Activated CD4-positive, alpha-beta T cell treated with anti-CD3 and anti-CD28 coated beads, Interleukin-2, amount 10 ng/mL, durations not matched to agents 7 days and 5 days (primary cell): ENCODE results near the gene TMEM101. TPM values are rescaled to one million over a fixed set of nuclear protein-coding genes. Genes with fewer than 3 reads are reported as not detected.

Experiments
- CTCF ChIA-PET: fragments of 350-600 bp; sonication (Branson Sonifier 250); formaldehyde crosslinking; loops from one replicate; lab custom pipeline; 2021; ENCODE audit warnings: antibody characterized with exemption; lab: Charles Lee
- POLR2A ChIA-PET: fragments of 350-600 bp; sonication (Branson Sonifier 250); formaldehyde crosslinking; loops from one replicate; lab custom pipeline; 2021; ENCODE audit warnings: antibody characterized with exemption; lab: Charles Lee
- DNase-seq: peaks from one replicate; pipeline ENCODE4 v3.0.0-alpha.2; 2020
- H3K27ac Mint-ChIP-seq: one replicate; pipeline ENCODE4 v1.8.0; 2021; ENCODE audit warnings: mild to moderate bottlenecking, moderate library complexity, mixed read lengths
- H3K27me3 Mint-ChIP-seq: one replicate; pipeline ENCODE4 v1.8.0; 2021; ENCODE audit warnings: mixed read lengths
- H3K36me3 Mint-ChIP-seq: one replicate; pipeline ENCODE4 v1.8.0; 2021; ENCODE audit warnings: low read depth, mixed read lengths
- H3K4me1 Mint-ChIP-seq: one replicate; pipeline ENCODE4 v1.8.0; 2021; ENCODE audit warnings: mixed read lengths
- H3K4me3 Mint-ChIP-seq: one replicate; pipeline ENCODE4 v1.8.0; 2021; ENCODE audit warnings: mild to moderate bottlenecking, moderate library complexity, mixed read lengths
- H3K9me3 Mint-ChIP-seq: one replicate; pipeline ENCODE4 v1.8.0; 2021; ENCODE audit warnings: mixed read lengths
- total RNA-seq, 2 experiments: library from RNA; stranded (reverse); gene quantifications; one replicate each; pipeline ENCODE4 v1.2.3, GENCODE V29; 2021

The TMEM101 gene
- total RNA-seq, 2 experiments from 2014 or later = 25.6 to 28.8 TPM

DNA sequence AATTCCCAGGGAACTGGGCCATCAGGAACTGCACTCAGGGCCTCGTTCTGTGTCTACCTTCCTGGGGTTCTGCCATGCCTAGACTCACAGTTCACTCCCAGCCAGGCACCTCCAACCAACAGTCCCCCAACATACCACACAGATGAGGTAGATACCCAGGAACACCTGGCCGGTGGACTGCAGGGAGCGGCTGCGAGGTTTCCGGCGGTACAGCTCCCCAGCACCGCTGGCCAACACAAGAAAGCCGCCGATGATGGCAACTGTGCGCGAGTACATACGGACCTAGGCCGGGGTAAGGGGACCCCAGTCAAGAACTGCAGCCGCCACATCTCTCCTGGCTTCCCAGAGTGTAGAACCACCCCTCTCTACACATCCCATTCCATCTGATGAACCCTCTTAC lies 1.9 kb downstream of the TMEM101 start:
- H3K36me3 Mint-ChIP-seq = peaks cover 6% of the 10 kb centered on the region
- CTCF ChIA-PET = no interaction called here
- H3K4me1 Mint-ChIP-seq = peaks cover 34% of the 10 kb centered on the region
- peaks cover 2% of the 10 kb centered on the region for H3K27me3 Mint-ChIP-seq
- H3K27ac Mint-ChIP-seq = no peak overlapping the region
- no peaks in the 10 kb centered on the region for H3K9me3 Mint-ChIP-seq
- H3K4me3 Mint-ChIP-seq = peak overlapping the region; percentile 98
- DNase-seq = no peak
- POLR2A ChIA-PET = no interaction called here

DNA sequence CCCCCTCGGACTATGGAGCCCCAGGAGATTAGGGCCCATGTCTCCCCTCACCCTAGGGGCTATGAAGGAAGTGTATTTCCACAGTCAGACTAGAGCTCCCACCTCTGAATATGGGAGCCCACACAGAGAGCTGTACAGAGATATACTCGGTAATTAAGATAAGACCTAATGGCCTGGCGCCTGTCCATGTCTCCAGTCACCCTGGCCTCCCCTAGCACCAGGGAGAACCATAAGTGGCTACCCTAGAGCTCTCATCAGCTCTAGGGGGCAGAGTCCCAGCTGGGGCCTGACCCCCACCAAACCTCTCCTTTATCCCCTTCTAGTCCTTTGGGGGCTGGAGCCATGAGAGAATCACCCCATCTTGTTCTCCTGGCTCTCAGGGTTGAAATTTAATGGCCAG lies 2.4 kb downstream of the TMEM101 start:
- no peaks in the 10 kb centered on the region for H3K9me3 Mint-ChIP-seq
- no peak overlapping the region for H3K4me3 Mint-ChIP-seq
- peaks cover 6% of the 10 kb centered on the region for H3K36me3 Mint-ChIP-seq
- CTCF ChIA-PET = no interaction called here
- H3K4me1 Mint-ChIP-seq = peaks cover 38% of the 10 kb centered on the region
- no peak overlapping the region for H3K27ac Mint-ChIP-seq
- no peak for DNase-seq
- peaks cover 4% of the 10 kb centered on the region for H3K27me3 Mint-ChIP-seq
- POLR2A ChIA-PET = no interaction called here

DNA sequence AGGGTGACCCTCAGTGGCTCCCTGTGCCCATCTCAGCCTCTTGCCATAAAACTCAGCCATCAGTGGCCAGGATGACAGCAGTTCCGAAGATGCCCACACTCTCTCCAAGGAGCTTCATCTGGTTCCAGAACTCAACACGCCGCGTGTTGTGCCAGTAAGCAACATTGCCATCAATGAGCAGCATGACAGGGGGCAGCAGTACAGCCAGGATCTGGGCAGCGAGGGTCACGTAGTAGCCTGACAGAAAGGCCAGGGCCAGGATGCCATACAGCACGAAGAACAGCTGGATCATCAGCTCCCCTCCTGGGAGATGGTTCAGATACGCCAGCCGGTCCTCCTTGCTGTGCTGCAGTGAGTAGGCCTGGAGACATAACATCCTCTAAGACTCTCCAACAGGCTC lies 2.9 kb downstream of the TMEM101 start:
- DNase-seq = no peak
- Mint-ChIP-seq H3K4me1 (peaks cover 41% of the 10 kb centered on the region), H3K36me3 (peaks cover 7% of the 10 kb centered on the region), H3K4me3 (no peak overlapping the region), H3K27me3 (peaks cover 6% of the 10 kb centered on the region), H3K9me3 (no peaks in the 10 kb centered on the region), H3K27ac (no peak overlapping the region)
- POLR2A ChIA-PET = no interaction called here
- CTCF ChIA-PET = interaction anchor here (0.6 kb wide), 1 partner anchor 33 kb away, joined by 4 read pairs; no protein-coding TSS in a partner anchor

DNA sequence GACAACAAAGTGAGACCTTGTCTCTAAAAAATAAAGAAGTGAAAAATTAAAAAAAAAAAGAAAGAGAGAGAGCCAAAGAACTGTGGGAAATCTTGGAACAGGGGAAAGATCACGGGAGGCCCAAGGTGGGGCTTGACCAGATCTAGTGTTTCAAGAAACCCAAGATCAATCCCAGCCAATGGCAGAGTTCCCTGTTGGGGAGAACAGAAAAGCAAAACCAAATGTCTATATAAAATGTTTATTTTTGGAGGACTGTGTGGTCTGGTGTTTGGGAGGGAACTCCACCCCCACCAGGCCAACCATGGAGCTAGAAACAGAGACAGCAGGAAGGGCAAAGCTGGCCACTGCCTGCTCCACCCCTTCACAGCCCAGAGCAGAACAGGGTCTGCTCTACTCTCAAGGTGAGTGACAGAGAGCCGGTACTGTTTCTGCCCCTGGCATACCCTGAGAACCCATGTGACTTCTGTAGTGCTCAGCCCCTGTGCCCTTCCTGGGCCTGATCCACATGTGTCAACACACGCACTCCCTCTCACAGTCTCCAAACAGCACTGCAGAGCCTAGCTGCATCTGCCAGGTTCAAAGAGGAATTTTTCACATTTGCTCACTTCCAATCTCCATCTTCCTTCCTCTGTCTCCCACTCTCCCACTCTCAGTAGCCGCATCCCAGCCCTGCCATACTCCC lies 3.7 kb downstream of the TMEM101 start:
- Mint-ChIP-seq H3K4me3 (no peak overlapping the region), H3K27me3 (peaks cover 13% of the 10 kb centered on the region), H3K36me3 (peaks cover 8% of the 10 kb centered on the region), H3K4me1 (peaks cover 49% of the 10 kb centered on the region), H3K27ac (no peak overlapping the region), H3K9me3 (no peaks in the 10 kb centered on the region)
- ChIA-PET CTCF (no interaction called here), POLR2A (no interaction called here)
- DNase-seq = no peak

DNA sequence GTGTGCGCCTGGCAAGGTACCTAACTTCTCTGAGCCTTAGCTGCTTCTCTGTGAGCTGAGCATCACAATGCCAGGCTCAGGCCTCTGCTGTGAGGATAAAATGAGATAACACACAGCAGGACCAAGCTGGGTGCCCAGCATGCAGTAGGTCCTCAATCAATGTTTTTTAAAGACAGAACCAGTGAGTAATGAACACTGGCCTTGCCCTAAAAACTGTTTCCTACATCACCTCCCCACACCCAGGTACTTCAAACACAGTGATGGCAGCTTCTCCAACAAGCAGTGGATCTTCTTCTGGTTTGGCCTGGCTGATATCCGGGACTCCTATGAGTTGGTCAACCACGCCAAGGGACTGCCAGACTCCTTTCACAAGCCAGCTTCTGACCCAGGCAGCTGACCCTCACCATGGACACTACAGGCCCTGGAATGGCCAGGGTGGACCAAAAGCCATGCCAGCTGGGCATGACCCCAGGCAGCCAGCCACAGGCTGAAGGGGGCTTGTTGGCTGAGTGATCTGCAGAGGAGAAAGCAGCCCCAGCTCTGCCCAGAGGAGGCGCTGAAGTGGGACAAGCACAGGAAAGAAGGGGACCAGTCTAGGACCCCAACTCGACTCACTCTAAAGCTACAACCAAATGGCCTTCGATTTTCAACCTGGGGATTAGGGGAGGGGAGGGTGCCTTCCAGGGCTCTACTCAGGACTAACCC lies 6.4 kb downstream of the TMEM101 start:
- H3K36me3 Mint-ChIP-seq = peaks cover 11% of the 10 kb centered on the region
- peak overlapping the region; percentile 11 for H3K27ac Mint-ChIP-seq

DNA sequence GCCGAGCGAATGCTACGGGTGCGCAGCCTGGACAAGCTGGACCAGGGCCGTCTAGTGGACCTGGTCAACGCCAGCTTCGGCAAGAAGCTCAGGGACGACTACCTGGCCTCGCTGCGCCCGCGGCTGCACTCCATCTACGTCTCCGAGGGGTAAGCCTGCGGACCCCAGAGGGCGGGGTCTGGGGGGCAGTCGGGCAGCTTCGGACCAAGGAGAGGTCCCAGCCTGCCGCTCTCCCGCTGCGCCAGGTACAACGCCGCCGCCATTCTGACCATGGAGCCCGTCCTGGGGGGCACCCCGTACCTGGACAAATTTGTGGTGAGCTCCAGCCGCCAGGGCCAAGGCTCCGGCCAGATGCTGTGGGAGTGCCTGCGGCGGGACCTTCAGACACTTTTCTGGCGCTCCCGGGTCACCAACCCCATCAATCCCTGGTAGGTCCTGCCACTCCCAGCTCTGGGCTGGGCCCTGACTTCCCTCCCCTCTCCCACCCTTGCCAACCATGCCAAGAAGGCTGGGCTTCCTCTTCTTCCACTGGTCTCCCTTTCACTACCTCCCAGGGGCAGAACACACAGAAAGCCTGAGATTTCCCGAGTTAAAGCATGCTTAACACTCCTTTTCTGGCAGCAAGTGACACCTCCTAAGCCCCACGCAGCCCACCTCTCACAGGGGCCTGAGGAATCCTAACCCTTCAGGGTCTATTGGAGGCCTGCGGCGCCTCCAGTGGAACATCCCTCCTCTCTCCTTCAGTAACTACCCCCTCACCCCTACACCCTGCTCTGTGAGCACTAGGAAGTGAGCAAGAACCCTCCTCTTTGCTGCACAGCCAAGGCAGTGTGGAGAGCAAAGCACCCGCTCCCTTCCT lies 7.2 kb downstream of the TMEM101 start:
- Mint-ChIP-seq H3K36me3 (peaks cover 11% of the 10 kb centered on the region), H3K9me3 (no peaks in the 10 kb centered on the region), H3K4me1 (peaks cover 35% of the 10 kb centered on the region), H3K4me3 (peak overlapping the region; percentile 71), H3K27ac (peak overlapping the region; percentile 11), H3K27me3 (peaks cover 34% of the 10 kb centered on the region)
- ChIA-PET POLR2A (interaction anchor here (0.5 kb wide), 1 partner anchor 76 kb away, joined by 3 read pairs; no protein-coding TSS in a partner anchor), CTCF (interaction anchor here (0.6 to 1.6 kb wide), 7 partner anchors 9 to 202 kb away, joined by 3 to 4 read pairs (median 3); no protein-coding TSS in a partner anchor)
- DNase-seq = no peak

More for the DNA sequence above, 6.4 kb downstream of the TMEM101 start:
- ChIA-PET CTCF (interaction anchor here (0.9 to 1.6 kb wide), 5 partner anchors 10 to 202 kb away, joined by 3 read pairs; no protein-coding TSS in a partner anchor), POLR2A (interaction anchor here (0.5 kb wide), 1 partner anchor 77 kb away, joined by 3 read pairs; no protein-coding TSS in a partner anchor)
- H3K27me3 Mint-ChIP-seq = peaks cover 30% of the 10 kb centered on the region
- no peaks in the 10 kb centered on the region for H3K9me3 Mint-ChIP-seq
- H3K4me3 Mint-ChIP-seq = peak overlapping the region; percentile 71
- no peak for DNase-seq
- H3K4me1 Mint-ChIP-seq = peaks cover 42% of the 10 kb centered on the region

DNA sequence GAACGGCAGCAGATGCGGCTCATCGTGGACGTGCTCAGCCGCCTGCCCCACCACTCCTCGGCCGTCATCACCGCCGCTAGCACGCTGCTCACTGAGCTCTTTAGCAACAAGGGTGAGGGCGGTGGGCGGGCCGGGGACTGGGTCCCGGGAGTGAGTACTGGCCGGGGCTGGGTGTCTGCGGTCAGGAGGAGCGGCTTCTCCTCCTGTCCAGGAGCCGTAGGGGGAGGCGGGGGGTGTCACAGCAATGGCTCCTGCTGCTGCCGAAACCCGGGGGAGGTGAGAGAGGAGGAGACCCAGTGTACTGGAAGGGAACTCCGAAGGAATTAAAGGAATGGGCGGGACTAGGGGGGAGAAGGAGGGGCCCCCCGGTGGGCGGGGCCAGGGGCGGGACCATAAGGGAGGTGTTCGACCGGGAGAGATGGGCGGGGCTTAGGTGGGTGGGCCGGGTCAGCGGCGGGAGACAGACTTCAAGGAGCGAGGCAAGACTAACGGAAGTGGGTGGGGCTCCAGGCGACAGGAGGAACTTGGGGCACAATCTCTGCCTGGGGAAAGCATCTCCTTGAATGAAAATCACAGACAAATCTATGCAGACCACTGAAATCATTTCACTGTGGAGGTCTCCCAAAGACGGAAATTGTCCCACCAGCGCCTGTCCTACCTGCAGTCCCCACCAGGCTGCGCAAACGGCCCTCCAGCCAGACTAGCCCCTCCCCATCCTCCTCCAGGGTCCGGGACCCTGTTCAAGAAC lies 8.0 kb downstream of the TMEM101 start:
- no peaks in the 10 kb centered on the region for H3K9me3 Mint-ChIP-seq
- DNase-seq = peak; percentile 95
- H3K4me1 Mint-ChIP-seq = peaks cover 35% of the 10 kb centered on the region
- CTCF ChIA-PET = interaction anchor here (0.6 to 1.1 kb wide), 5 partner anchors 10 to 97 kb away, joined by 3 to 4 read pairs (median 3); no protein-coding TSS in a partner anchor
- H3K4me3 Mint-ChIP-seq = peak overlapping the region; percentile 71
- H3K36me3 Mint-ChIP-seq = peaks cover 11% of the 10 kb centered on the region
- POLR2A ChIA-PET = interaction anchor here (0.6 kb wide), 2 partner anchors 8 to 139 kb away, joined by 3 read pairs; partner anchors contain the start of gene TMEM101
- peak overlapping the region; percentile 74 for H3K27ac Mint-ChIP-seq
- H3K27me3 Mint-ChIP-seq = peaks cover 37% of the 10 kb centered on the region

DNA sequence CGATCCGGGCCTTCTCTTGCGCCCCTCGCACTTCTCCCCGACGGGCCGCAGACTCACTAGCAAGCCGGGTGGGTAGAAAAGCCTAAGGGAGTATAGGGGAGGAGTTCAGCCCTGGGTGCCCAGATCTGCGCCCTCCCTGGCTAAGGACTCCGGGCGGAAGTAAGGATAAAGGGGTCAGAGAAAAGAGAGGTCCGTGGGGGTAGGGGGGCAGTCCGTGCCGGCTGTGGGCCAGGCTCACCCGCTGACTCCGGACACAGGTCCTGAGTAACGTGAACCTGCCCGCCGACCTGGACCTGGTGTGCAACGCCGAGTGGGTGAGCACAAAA lies 8.5 kb downstream of the TMEM101 start:
- Mint-ChIP-seq H3K9me3 (no peaks in the 10 kb centered on the region), H3K4me1 (peaks cover 32% of the 10 kb centered on the region), H3K27me3 (peaks cover 42% of the 10 kb centered on the region), H3K36me3 (peaks cover 8% of the 10 kb centered on the region), H3K27ac (peak overlapping the region; percentile 62), H3K4me3 (peak overlapping the region; percentile 71)
- DNase-seq = no peak
- POLR2A ChIA-PET = interaction anchor here (0.6 kb wide), 2 partner anchors 9 to 139 kb away, joined by 3 read pairs; partner anchors contain the start of gene TMEM101
- CTCF ChIA-PET = interaction anchor here (0.8 to 1.0 kb wide), 2 partner anchors 13 to 62 kb away, joined by 3 read pairs; no protein-coding TSS in a partner anchor

DNA sequence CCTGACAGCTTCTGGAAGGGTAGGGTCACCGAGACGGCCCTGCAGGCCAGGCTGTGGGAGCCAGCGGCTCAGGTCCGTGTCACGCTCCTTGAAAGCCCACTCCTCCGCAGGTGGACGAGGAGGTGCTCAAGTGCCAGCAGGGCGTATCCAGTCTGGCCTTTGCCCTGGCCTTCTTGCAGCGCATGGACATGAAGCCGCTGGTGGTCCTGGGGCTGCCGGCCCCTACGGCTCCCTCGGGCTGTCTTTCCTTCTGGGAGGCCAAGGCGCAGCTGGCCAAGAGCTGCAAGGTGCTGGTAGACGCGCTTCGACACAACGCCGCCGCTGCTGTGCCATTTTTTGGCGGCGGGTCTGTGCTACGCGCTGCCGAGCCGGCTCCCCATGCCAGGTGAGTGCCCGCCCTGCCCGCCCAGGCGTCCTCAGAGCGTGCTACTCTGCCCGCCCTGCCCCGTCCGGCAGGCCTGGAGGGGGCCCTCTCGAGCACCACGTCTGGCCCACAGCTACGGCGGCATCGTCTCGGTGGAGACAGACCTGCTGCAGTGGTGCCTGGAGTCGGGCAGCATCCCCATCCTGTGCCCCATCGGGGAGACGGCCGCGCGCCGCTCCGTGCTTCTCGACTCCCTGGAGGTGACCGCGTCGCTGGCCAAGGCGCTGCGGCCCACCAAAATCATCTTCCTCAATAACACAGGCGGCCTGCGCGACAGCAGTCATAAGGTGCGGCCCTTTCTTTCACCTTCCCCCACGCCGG lies 9.1 kb downstream of the TMEM101 start:
- peak overlapping the region; percentile 62 for H3K27ac Mint-ChIP-seq
- peaks cover 8% of the 10 kb centered on the region for H3K36me3 Mint-ChIP-seq
- peaks cover 45% of the 10 kb centered on the region for H3K27me3 Mint-ChIP-seq
- ChIA-PET CTCF (interaction anchor here (0.9 to 1.0 kb wide), 2 partner anchors 62 to 70 kb away, joined by 3 read pairs; no protein-coding TSS in a partner anchor), POLR2A (no interaction called here)
- peak overlapping the region; percentile 71 for H3K4me3 Mint-ChIP-seq
- no peaks in the 10 kb centered on the region for H3K9me3 Mint-ChIP-seq
- no peak for DNase-seq
- peaks cover 32% of the 10 kb centered on the region for H3K4me1 Mint-ChIP-seq

DNA sequence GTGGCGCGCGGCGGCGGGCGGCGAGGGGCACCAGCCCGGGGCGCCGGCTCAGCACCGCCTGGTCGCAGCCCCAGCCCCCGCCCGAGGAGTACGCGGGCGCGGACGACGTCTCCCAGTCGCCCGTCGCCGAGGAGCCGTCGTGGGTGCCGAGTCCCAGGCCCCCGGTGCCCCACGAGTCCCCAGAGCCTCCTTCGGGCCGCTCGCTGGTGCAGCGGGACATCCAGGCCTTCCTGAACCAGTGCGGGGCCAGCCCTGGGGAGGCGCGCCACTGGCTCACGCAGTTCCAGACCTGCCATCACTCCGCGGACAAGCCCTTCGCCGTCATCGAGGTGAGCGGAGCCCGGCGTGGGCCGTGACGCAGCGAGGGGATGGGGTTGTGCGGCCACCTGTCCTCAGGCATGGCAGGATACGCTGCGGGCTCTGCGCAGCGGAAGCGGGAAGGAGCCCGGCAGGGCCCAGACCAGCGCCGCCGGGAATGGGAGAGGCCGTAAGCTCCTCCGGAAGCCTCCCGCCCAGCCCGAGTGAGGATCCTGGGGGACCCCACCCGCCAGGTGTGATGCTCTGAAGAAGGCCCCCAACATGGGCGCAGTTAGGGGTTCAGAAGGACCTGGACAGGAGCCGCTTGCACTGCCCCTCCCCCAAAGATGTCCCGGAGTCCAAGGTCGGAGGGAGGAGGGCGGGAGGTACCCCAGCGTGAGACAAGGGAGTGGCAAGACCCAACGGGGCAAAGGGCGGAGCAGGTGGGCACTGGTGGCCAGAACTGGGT lies 9.8 kb downstream of the TMEM101 start:
- ChIA-PET CTCF (interaction anchor here (0.6 to 0.9 kb wide), 2 partner anchors 69 to 483 kb away, joined by 3 read pairs; no protein-coding TSS in a partner anchor), POLR2A (no interaction called here)
- H3K27ac Mint-ChIP-seq = no peak overlapping the region
- peaks cover 8% of the 10 kb centered on the region for H3K36me3 Mint-ChIP-seq
- peaks cover 32% of the 10 kb centered on the region for H3K4me1 Mint-ChIP-seq
- H3K4me3 Mint-ChIP-seq = peak overlapping the region; percentile 7
- H3K9me3 Mint-ChIP-seq = no peaks in the 10 kb centered on the region
- no peak for DNase-seq
- peaks cover 48% of the 10 kb centered on the region for H3K27me3 Mint-ChIP-seq
